ENCODE measurements around the gene GALNT16.

DNA sequence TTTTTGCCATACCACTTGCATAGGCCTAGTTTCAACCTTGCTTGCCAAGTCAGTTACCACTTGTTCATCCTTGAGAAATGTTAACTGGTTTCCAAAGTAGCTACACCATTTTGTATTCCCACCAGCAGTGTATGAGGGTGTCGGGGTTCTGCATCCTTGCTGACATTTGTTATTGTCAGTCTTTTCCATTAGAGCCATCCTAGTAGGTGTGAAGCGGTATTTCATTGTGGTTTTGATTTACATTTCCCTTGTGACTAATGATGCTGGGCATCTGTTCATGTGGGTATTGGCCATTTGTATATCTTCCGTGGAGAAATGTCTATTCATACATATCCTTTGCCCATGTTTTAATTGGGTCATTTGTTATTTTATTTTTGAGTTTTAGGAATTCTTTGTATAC lies 27.6 kb upstream of the GALNT16 start:
- TF ChIP-seq POLR2A (IDR thresholded peaks at IDR 0.05): no peak
- TF ChIP-seq EP300 (IDR thresholded peaks at IDR 0.05): no peak
